Progenitor cell of endocrine pancreas (in vitro differentiated cells): ENCODE results near the gene LRFN2. TPM values are rescaled to one million over a fixed set of nuclear protein-coding genes. Genes with fewer than 3 reads are reported as not detected.

Source experiments
- DNase-seq: peaks from one replicate; pipeline ENCODE4 v3.0.0; 2021; ENCODE audit warnings: low spot score; ENCODE audit not compliant: unreplicated experiment
- H3K27ac Mint-ChIP-seq: 2 replicates; pipeline ENCODE4 v1.8.0; 2021; ENCODE audit warnings: mild to moderate bottlenecking, moderate library complexity, mixed read lengths
- H3K27me3 Mint-ChIP-seq: 2 replicates; pipeline ENCODE4 v1.8.0; 2021; ENCODE audit warnings: mixed read lengths
- H3K36me3 Mint-ChIP-seq: 2 replicates; pipeline ENCODE4 v1.8.0; 2022; ENCODE audit warnings: mixed read lengths; ENCODE audit not compliant: insufficient read depth
- H3K4me1 Mint-ChIP-seq: 2 replicates; pipeline ENCODE4 v1.8.0; 2021; ENCODE audit warnings: low read depth, mixed read lengths
- H3K4me3 Mint-ChIP-seq: 2 replicates; pipeline ENCODE4 v1.8.0; 2021; ENCODE audit warnings: low read depth, mild to moderate bottlenecking, moderate library complexity, mixed read lengths
- H3K9me3 Mint-ChIP-seq: 2 replicates; pipeline ENCODE4 v1.8.0; 2021; ENCODE audit warnings: low read depth, mixed read lengths
- total RNA-seq: library from RNA; stranded (reverse); gene quantifications from 2 replicates; pipeline ENCODE4 v1.2.1, GENCODE V29; 2021
- TF ChIP-seq, protein P1 (sequence below): fragments of 200-600 bp; sonication (generic); IDR thresholded peaks from one replicate; pipeline ENCODE4 v1.5.0; 2021; ENCODE audit warnings: antibody characterized with exemption, mild to moderate bottlenecking; ENCODE audit not compliant: unreplicated experiment

Gene LRFN2
- total RNA-seq, 1 donor from 2014 or later: 0.14 TPM

DNA sequence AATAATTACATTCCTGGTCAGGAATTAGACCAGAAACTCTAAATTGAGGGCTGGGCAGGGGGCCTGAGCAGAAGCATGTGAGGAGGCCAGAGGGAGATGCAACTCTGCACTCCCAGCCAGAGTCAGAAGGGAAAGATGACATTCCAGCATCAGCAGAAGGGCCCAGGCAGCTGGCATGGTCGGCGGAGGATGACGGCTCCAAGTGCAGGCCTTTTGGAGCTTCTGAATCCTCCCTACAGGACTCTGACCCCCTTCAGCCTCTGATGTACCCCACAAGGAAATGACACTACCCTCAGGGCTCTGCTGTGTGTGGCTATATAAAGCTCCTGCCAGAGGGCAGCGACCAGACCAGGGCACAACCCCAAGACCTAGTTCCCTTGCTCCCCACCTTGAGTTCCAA, 1.9 kb downstream of the LRFN2 start:
- Mint-ChIP-seq H3K9me3 (no peaks in the 10 kb centered on the region), H3K27me3 (peaks cover 63% of the 10 kb centered on the region), H3K27ac (no peak overlapping the region), H3K36me3 (no peaks in the 10 kb centered on the region), H3K4me3 (no peak overlapping the region), H3K4me1 (peaks cover 13% of the 10 kb centered on the region)
- DNase-seq: no peak
- TF ChIP-seq, protein P1, sequence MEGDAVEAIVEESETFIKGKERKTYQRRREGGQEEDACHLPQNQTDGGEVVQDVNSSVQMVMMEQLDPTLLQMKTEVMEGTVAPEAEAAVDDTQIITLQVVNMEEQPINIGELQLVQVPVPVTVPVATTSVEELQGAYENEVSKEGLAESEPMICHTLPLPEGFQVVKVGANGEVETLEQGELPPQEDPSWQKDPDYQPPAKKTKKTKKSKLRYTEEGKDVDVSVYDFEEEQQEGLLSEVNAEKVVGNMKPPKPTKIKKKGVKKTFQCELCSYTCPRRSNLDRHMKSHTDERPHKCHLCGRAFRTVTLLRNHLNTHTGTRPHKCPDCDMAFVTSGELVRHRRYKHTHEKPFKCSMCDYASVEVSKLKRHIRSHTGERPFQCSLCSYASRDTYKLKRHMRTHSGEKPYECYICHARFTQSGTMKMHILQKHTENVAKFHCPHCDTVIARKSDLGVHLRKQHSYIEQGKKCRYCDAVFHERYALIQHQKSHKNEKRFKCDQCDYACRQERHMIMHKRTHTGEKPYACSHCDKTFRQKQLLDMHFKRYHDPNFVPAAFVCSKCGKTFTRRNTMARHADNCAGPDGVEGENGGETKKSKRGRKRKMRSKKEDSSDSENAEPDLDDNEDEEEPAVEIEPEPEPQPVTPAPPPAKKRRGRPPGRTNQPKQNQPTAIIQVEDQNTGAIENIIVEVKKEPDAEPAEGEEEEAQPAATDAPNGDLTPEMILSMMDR: no peak

DNA sequence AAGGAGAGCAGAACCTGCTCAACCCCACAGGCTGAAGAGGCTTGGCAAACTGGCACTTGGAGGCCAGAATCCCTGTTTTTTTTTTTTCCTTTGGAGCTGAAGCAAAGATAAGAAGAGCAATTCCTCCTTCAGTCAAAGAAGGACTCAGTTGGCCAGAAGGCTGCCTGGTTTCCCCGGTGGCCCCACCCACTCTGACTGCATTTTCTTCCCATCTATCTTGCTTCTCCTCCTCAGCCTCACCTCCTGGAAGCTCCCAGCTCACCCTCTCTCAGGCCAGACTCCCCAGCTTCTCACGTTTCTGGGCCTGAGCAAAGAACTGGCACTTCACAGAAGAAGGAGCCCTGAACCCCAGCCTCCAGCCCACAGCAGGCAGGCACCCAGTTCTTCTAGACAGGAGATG, 2.4 kb downstream of the LRFN2 start:
- no peaks in the 10 kb centered on the region for H3K9me3 Mint-ChIP-seq
- H3K4me1 Mint-ChIP-seq: peaks cover 13% of the 10 kb centered on the region
- H3K4me3 Mint-ChIP-seq: no peak overlapping the region
- peak overlapping the region; percentile 34 for H3K27ac Mint-ChIP-seq
- TF ChIP-seq, protein P1: no peak
- no peaks in the 10 kb centered on the region for H3K36me3 Mint-ChIP-seq
- DNase-seq: no peak
- H3K27me3 Mint-ChIP-seq: peaks cover 59% of the 10 kb centered on the region

DNA sequence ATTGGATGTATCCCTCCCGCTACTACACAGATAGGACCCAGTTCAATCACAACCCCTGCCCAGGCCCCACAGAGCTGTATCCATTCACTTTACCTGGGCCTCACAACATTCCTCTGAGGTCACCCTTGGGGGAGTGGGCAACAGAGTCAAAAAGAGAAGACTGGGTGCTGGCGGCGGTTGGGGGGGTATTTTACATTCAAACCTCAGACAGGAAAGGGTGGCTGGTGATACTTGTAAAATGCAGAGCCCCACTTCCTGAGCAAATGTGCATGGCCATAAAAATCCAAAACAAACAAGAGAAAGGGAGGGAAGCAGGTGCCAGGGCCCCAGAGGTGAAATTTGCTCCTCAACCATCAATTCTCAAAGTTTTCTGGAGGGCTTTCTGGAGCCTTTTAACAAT, 3.5 kb downstream of the LRFN2 start:
- no peak for DNase-seq
- TF ChIP-seq, protein P1: no peak
- Mint-ChIP-seq H3K4me3 (no peak overlapping the region), H3K27ac (no peak overlapping the region), H3K9me3 (no peaks in the 10 kb centered on the region), H3K36me3 (no peaks in the 10 kb centered on the region), H3K27me3 (peaks cover 50% of the 10 kb centered on the region), H3K4me1 (peaks cover 13% of the 10 kb centered on the region)

DNA sequence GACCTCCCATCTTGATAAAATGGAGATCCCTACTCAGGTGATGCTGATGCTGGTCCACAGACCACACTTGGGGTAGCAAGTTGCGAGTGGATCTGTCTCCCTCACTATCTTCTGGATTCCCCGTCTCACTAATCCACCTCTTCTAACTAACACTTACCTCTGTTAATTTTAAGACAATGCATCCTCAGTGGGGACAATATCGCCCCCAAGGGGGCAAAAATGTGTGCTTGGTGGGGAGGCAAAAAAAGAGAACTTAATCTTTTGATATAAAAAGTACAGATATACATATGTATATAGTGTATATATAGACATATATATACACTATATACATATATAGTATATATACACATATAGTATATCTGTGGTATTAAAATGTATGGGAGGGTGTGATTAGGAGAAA, 4.3 kb downstream of the LRFN2 start:
- peaks cover 43% of the 10 kb centered on the region for H3K27me3 Mint-ChIP-seq
- H3K27ac Mint-ChIP-seq: no peak overlapping the region
- H3K4me1 Mint-ChIP-seq: peaks cover 13% of the 10 kb centered on the region
- H3K9me3 Mint-ChIP-seq: no peaks in the 10 kb centered on the region
- DNase-seq: no peak
- no peak overlapping the region for H3K4me3 Mint-ChIP-seq
- TF ChIP-seq, protein P1: no peak
- H3K36me3 Mint-ChIP-seq: no peaks in the 10 kb centered on the region

DNA sequence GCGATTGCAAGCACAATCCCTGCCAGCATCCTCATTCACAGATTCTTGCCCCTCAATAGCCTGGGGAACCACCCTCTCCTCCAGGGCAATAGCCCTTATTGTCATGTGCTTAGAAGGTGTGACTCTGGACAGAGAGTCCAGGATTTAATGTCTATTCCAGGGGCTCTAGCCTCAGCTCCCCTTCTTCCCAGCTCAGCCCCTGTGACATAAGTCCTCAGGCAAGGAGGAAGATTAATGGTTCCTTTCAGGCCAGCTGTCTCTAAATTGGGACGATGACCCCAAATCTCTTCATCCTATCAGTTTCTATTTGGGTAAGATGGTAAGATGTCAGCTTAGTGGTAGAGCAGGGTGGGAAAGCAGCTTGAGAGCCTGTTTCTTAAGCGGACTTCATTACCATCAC, 8.1 kb downstream of the LRFN2 start:
- Mint-ChIP-seq H3K4me3 (no peak overlapping the region), H3K27me3 (peaks cover 10% of the 10 kb centered on the region), H3K36me3 (no peaks in the 10 kb centered on the region), H3K9me3 (no peaks in the 10 kb centered on the region), H3K4me1 (no peaks in the 10 kb centered on the region), H3K27ac (no peak overlapping the region)
- no peak for DNase-seq
- TF ChIP-seq, protein P1: no peak

DNA sequence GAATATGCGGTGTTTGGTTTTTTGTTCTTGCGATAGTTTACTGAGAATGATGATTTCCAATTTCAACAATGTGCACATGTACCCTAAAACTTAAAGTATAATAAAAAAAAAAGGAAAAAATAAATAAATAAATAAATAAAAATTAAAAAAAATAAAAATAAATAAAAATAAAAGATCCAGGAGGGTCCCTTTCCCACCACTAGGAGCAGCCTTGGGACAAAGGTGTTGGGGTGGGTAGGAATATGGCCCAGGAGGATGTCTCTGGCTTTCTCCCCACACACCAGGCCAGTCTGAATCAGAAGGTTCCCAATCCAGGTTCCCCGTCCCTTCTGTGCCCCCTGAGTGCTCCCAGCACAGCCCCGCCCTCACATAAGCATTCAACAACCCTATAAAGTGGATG, 9.5 kb downstream of the LRFN2 start:
- TF ChIP-seq, protein P1: peak; percentile 41
- no peak overlapping the region for H3K4me3 Mint-ChIP-seq
- H3K27ac Mint-ChIP-seq: no peak overlapping the region
- no peak for DNase-seq
- no peaks in the 10 kb centered on the region for H3K36me3 Mint-ChIP-seq
- no peaks in the 10 kb centered on the region for H3K27me3 Mint-ChIP-seq
- H3K4me1 Mint-ChIP-seq: no peaks in the 10 kb centered on the region
- no peaks in the 10 kb centered on the region for H3K9me3 Mint-ChIP-seq
